Right ventricle myocardium inferior (tissue), 1 donor: Measurements from ENCODE around the gene ABCB10. TPM values are rescaled to one million over a fixed set of nuclear protein-coding genes. Genes with fewer than 3 reads are reported as not detected.
"Not testable (repeated sequence)": the region's sequence is repeated elsewhere in the genome, so short reads cannot be mapped to it uniquely, and the experiment has no call there.

Experiments used
- ATAC-seq: fragments of 200-7000 bp; cut with Tn5 transposase; one replicate; pipeline ENCODE4 v1.9.1; 2020; ENCODE audit warnings: mild to moderate bottlenecking, moderate library complexity
- DNase-seq: peaks from one replicate; pipeline ENCODE4 v3.0.0; 2021; ENCODE audit errors: missing footprints
- intact Hi-C: fragments of 100-400 bp; cut with DNase I; formaldehyde crosslinking; loops from one replicate; pipeline ENCODE4 v1.11.0; 2022
- total RNA-seq: library from RNA; stranded (reverse); fragmentation: NEBNext Ultra II Directional; extraction: Animal tissue kit (Norgen Biotek cat#: 25700); gene quantifications from one replicate; pipeline ENCODE4 v1.2.1, GENCODE V29; 2021
- donor health status: DM: no; HTN: yes; CAD: no; lungs with severe emphysema.

ABCB10 gene
- total RNA-seq, 1 donor from 2014 or later: 12.7 TPM

GRCh38 chr1:229506633-229507032, 51.9 kb downstream of the ABCB10 start:
- no peak for ATAC-seq
- no peak for DNase-seq
- intact Hi-C loops: no loop called here

- DNase-seq (no peak), ATAC-seq (no peak)
- intact Hi-C loops: no loop called here
These were observed 62.7 kb downstream of the ABCB10 start for GRCh38 chr1:229495782-229496181.

DNA sequence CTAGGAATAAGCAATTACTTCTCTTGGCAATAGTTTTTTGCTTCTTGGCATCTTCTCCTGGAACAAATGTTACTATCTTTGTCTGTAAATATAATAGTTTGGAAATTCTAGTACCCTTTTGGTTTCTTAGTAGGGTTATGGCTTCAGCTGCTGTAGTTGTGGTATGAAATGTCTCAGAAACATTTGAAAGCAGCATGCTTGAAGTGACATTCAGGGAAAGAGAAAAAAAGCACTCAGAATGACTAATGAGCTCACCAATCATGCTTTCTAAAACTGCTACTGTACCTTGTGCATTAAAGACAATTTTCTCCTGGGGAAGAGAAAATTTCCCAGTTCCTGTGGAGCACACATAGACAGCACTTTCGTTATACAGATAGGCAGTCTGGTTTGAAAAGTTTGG, 71.3 kb downstream of the ABCB10 start:
- ATAC-seq: no peak

GRCh38 chr1:229485318-229485717, 73.2 kb downstream of the ABCB10 start:
- ATAC-seq: no peak
- intact Hi-C loops: no loop called here
- DNase-seq: no peak

More for the DNA sequence above, 71.3 kb downstream of the ABCB10 start:
- intact Hi-C loops: no loop called here
- DNase-seq: no peak

DNA sequence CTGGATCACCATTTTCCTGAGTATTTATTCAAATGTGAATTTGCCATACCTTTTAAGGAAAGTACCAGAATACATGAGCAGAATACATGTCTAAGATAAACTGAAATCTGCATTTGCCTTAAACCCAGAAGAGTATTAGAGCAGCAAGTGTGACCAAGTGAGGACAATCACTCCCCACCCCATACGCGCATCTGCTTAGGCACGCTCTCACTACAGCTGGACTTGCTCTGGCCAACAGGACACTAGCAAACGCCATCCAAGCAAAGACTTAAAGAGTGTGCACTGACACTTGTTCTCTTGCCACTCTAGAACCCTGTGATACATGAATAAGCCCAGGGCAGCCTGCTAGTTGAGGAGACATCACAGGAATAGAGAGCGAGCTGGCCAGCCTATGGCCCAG, 76.0 kb downstream of the ABCB10 start:
- intact Hi-C loops: loop anchor here (1.0 to 2.0 kb wide), 2 partner anchors 112 to 224 kb away; no protein-coding TSS in a partner anchor
- DNase-seq (no peak), ATAC-seq (no peak)

DNA sequence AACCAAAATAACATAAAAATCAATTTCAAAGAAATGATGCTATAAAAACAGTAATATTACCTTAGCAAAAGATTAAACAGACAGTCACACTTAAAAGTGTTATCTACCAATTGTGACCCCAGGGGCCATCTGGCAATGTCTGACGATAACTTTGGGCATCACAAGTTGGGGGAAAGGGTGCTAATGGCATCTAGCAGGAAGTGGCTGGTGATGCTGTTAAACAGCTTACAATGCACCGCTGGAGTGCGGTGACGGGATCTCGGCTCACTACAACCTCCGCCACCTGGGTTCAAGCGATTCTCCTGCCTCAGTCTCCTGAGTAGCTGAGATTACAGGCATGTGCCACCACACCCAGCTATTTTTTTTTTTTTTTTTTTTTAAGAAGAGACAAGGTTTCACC, 78.0 kb downstream of the ABCB10 start:
- intact Hi-C loops: no loop called here
- DNase-seq (no peak), ATAC-seq (no peak)

GRCh38 chr1:229479660-229480399, 78.7 kb downstream of the ABCB10 start:
- DNase-seq (no peak), ATAC-seq (peak; percentile 46)

GRCh38 chr1:229478852-229479251, 79.7 kb downstream of the ABCB10 start:
- ATAC-seq: no peak
- intact Hi-C loops: no loop called here
- DNase-seq: no peak

More at GRCh38 chr1:229479660-229480399, 78.7 kb downstream of the ABCB10 start:
- intact Hi-C loops: no loop called here

DNA sequence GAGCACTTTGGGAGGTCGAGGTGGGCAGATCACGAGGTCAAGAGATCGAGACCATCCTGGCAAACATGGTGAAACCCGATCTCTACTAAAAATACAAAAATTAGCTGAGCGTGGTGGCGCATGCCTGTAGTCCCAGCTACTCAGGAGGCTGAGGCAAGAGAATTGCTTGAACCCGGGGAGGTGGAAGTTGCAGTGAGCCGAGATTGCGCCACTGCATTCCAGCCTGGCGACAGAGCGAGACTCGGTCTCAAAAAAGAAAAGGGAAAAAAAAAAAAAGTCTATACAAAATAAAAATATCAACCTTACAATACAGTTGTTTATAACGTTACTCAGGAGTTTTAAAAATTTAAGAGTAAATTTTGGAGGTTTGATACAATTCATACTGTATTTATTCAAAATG, 82.6 kb downstream of the ABCB10 start:
- ATAC-seq, DNase-seq, intact Hi-C loops: not testable (repeated sequence)

- intact Hi-C loops: no loop called here
- DNase-seq (no peak), ATAC-seq (no peak)
These were observed 84.0 kb downstream of the ABCB10 start for GRCh38 chr1:229474509-229474908.

GRCh38 chr1:229471175-229471574, 87.3 kb downstream of the ABCB10 start:
- ATAC-seq: no peak
- intact Hi-C loops: no loop called here
- DNase-seq: no peak

DNA sequence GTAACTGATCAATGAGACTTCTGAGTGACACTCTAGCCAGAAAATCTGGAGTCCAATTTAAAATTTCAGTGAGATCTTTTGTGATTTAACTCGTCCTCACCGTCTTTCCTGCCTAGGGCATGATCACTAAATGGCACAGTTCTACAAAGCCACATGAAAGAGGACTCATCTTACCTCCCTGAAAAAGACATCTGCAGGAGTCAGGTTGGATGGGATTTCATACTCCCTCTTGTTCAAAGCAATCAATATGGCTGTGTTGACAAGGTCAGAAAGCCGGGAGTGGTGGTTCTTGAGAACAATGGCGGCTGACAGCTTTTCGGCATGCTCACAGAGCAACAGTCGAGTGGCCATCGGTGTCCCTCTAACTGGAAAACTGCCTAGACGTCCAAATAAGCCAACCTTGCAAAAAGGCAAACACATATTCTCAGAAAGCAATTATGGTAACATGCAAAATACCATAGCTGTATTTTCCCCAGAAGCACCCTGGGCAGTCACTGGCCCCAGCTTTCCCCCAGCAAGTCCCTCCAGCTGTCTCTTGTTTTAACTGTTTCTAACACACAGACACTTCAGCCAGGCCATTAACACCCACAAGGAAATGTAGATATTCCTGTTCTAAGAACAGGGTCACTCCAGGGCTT, 88.0 kb downstream of the ABCB10 start:
- intact Hi-C loops: no loop called here
- DNase-seq: no peak
- ATAC-seq: peak; percentile 50

DNA sequence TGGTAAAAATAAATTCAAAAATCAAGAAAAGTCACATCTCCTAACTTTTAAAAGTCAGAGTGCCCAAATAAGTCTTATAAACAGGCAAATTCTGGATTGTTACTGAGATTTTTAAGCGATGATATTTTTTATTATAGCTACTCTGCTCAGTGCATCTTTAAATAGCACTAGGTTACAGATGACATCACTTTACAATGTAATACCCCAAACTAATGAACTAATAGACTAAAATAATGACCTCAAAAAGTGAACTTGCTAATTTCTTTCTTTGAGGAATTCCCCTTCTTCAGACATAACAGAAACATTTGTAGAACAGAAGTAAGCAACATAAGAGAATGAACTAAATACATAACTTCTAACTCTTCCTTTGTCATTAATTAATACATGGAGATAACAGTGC, 91.6 kb downstream of the ABCB10 start:
- ATAC-seq: no peak
- intact Hi-C loops: no loop called here
- DNase-seq: no peak

Other genes starting within 250 kb of the ABCB10 start
- gene CCSAP, start 215.7 kb downstream of the ABCB10 start, total RNA-seq: 2.3 TPM
- 1,694 TPM for gene ACTA1, start 124.6 kb downstream of the ABCB10 start, total RNA-seq
- gene NUP133, start 50.4 kb downstream of the ABCB10 start, total RNA-seq: 27.9 TPM
- 10.8 TPM for gene TAF5L, start 67.4 kb upstream of the ABCB10 start, total RNA-seq
- 3.4 TPM for gene URB2, start 67.5 kb upstream of the ABCB10 start, total RNA-seq